CD8-positive, alpha-beta memory T cell (primary cell): Measurements from ENCODE around the gene ANKRD33B. TPM values are rescaled to one million over a fixed set of nuclear protein-coding genes. Genes with fewer than 3 reads are reported as not detected.
A peak's percentile ranks its signal among the peaks of the same experiment; 100 is the strongest.

Experiments
- CTCF ChIA-PET: fragments of 350-600 bp; sonication (Branson Sonifier 250); formaldehyde crosslinking; loops from one replicate; lab custom pipeline; 2021; ENCODE audit warnings: antibody characterized with exemption; lab: Charles Lee
- POLR2A ChIA-PET: fragments of 350-600 bp; sonication (Branson Sonifier 250); formaldehyde crosslinking; loops from one replicate; lab custom pipeline; 2021; ENCODE audit warnings: antibody characterized with exemption; lab: Charles Lee
- DNase-seq, 5 donors: peaks; one replicate each; pipeline versions ENCODE4 v3.0.0 to v3.0.0-alpha.2; 2020 to 2022; ENCODE audit warnings: mixed read lengths in 1 of 5
- H3K27ac ChIP-seq: one replicate; pipeline ENCODE4 v1.7.0; 2013; ENCODE audit warnings: low read depth, mild to moderate bottlenecking, low read length, moderate library complexity
- H3K27me3 ChIP-seq: 2 replicates; pipeline ENCODE4 v1.7.0; 2013; ENCODE audit warnings: low read length, mild to moderate bottlenecking; ENCODE audit not compliant: insufficient read depth, poor library complexity, severe bottlenecking
- H3K36me3 ChIP-seq: 2 replicates; pipeline ENCODE4 v1.7.0; 2013; ENCODE audit warnings: mild to moderate bottlenecking, low read length, moderate library complexity; ENCODE audit not compliant: insufficient read depth
- H3K4me1 ChIP-seq: 2 replicates; pipeline ENCODE4 v1.7.0; 2013; ENCODE audit warnings: mild to moderate bottlenecking, low read length, moderate library complexity; ENCODE audit not compliant: insufficient read depth
- H3K4me3 ChIP-seq: 2 replicates; pipeline ENCODE4 v1.7.0; 2013; ENCODE audit warnings: mild to moderate bottlenecking, low read length
- H3K9me3 ChIP-seq: 2 replicates; pipeline ENCODE4 v1.7.0; 2013; ENCODE audit warnings: mild to moderate bottlenecking, low read length
- H3K27ac Mint-ChIP-seq, 8 donors: one replicate each; pipeline ENCODE4 v1.8.0; 2020 to 2021; ENCODE audit warnings: mixed read lengths in 8 of 8, mild to moderate bottlenecking in 6 of 8, inconsistent platforms in 3 of 8, moderate library complexity in 3 of 8
- H3K27me3 Mint-ChIP-seq, 2 donors: one replicate each; pipeline ENCODE4 v1.8.0; 2020 to 2021; ENCODE audit warnings: mixed read lengths in 2 of 2, mild to moderate bottlenecking in 1 of 2, moderate library complexity in 1 of 2
- H3K36me3 Mint-ChIP-seq, 3 donors: one replicate each; pipeline ENCODE4 v1.8.0; 2020 to 2021; ENCODE audit warnings: mixed read lengths in 3 of 3, inconsistent platforms in 1 of 3, mild to moderate bottlenecking in 1 of 3
- H3K4me1 Mint-ChIP-seq, 3 donors: one replicate each; pipeline ENCODE4 v1.8.0; 2020 to 2021; ENCODE audit warnings: mixed read lengths in 3 of 3, inconsistent platforms in 1 of 3, mild to moderate bottlenecking in 1 of 3
- H3K4me3 Mint-ChIP-seq, 7 donors: one replicate each; pipeline ENCODE4 v1.8.0; 2020 to 2021; ENCODE audit warnings: mixed read lengths in 7 of 7, mild to moderate bottlenecking in 6 of 7, moderate library complexity in 4 of 7, inconsistent platforms in 2 of 7
- H3K9me3 Mint-ChIP-seq, 5 donors: one replicate each; pipeline ENCODE4 v1.8.0; 2020 to 2022; ENCODE audit warnings: mixed read lengths in 5 of 5, mild to moderate bottlenecking in 3 of 5, moderate library complexity in 2 of 5, inconsistent platforms in 1 of 5
- polyA plus RNA-seq: library from polyadenylated mRNA; unstranded; fragments of 300-500 nt; fragmentation: Illumina TruSeq; gene quantifications from one replicate; pipeline ENCODE4 v1.2.3, GENCODE V29; 2021
- total RNA-seq, 2 experiments: library from RNA; stranded (reverse); gene quantifications; one replicate each; pipeline ENCODE4 v1.2.3, GENCODE V29; 2021

Gene ANKRD33B
- total and polyA plus RNA-seq, 3 experiments from 2014 or later, result 0.06 to 32.7 (median 29.6) TPM

GRCh38 chr5:10624206-10624605, 60.3 kb downstream of the ANKRD33B start:
- H3K27ac ChIP-seq, result no peak overlapping the region
- H3K4me1 Mint-ChIP-seq, result peaks cover 8 to 12% (median 12%) of the 10 kb centered on the region in 3 donors
- no peak overlapping the region for H3K4me3 ChIP-seq
- H3K4me1 ChIP-seq, result peaks cover 8% of the 10 kb centered on the region
- peaks cover under 1% of the 10 kb centered on the region in 2 donors for H3K27me3 Mint-ChIP-seq
- no peak overlapping the region for H3K4me3 Mint-ChIP-seq
- H3K9me3 Mint-ChIP-seq, result no peaks in the 10 kb centered on the region
- POLR2A ChIA-PET, result no interaction called here
- no peak overlapping the region for H3K27ac Mint-ChIP-seq
- no peaks in the 10 kb centered on the region for H3K27me3 ChIP-seq
- H3K9me3 ChIP-seq, result no peaks in the 10 kb centered on the region
- H3K36me3 Mint-ChIP-seq, result peaks cover 0 to 3% (median 2%) of the 10 kb centered on the region in 3 donors
- DNase-seq, result no peak
- CTCF ChIA-PET, result interaction anchor here (2.2 kb wide), 1 partner anchor 340 kb away, joined by 6 read pairs; no protein-coding TSS in a partner anchor
- no peaks in the 10 kb centered on the region for H3K36me3 ChIP-seq

- Histone ChIP-seq H3K36me3 (no peaks in the 10 kb centered on the region), H3K27me3 (no peaks in the 10 kb centered on the region), H3K9me3 (no peaks in the 10 kb centered on the region), H3K27ac (no peak overlapping the region), H3K4me1 (peaks cover 8% of the 10 kb centered on the region), H3K4me3 (no peak overlapping the region)
- CTCF ChIA-PET, result interaction anchor here (2.2 kb wide), 1 partner anchor 341 kb away, joined by 6 read pairs; no protein-coding TSS in a partner anchor
- Mint-ChIP-seq H3K36me3 (peaks cover 0 to 3% (median 2%) of the 10 kb centered on the region in 3 donors), H3K27ac (peak overlapping the region in 1 of 8 donors; percentile 29), H3K27me3 (peaks cover 3 to 4% of the 10 kb centered on the region in 2 donors), H3K4me3 (no peak overlapping the region), H3K9me3 (no peaks in the 10 kb centered on the region), H3K4me1 (peaks cover 8 to 12% (median 12%) of the 10 kb centered on the region in 3 donors)
- POLR2A ChIA-PET, result no interaction called here
- DNase-seq, result no peak
Measured at GRCh38 chr5:10624679-10625078, 60.8 kb downstream of the ANKRD33B start.

- ChIA-PET CTCF (interaction anchor here (2.2 to 4.8 kb wide), 3 partner anchors 173 to 342 kb away, joined by 6 to 101 read pairs (median 32); no protein-coding TSS in a partner anchor), POLR2A (no interaction called here)
- H3K27me3 ChIP-seq, result no peaks in the 10 kb centered on the region
- Mint-ChIP-seq H3K27me3 (peaks cover 3 to 4% of the 10 kb centered on the region in 2 donors), H3K4me3 (peak overlapping the region in 1 of 7 donors; percentile 77), H3K36me3 (peaks cover 0 to 2% (median 0%) of the 10 kb centered on the region in 3 donors), H3K4me1 (peaks cover 10 to 14% (median 12%) of the 10 kb centered on the region in 3 donors), H3K9me3 (no peaks in the 10 kb centered on the region), H3K27ac (no peak overlapping the region)
- H3K36me3 ChIP-seq, result no peaks in the 10 kb centered on the region
- peaks cover 8% of the 10 kb centered on the region for H3K4me1 ChIP-seq
- no peak overlapping the region for H3K27ac ChIP-seq
- DNase-seq, result no peak
- H3K4me3 ChIP-seq, result no peak overlapping the region
- no peaks in the 10 kb centered on the region for H3K9me3 ChIP-seq
Measured at GRCh38 chr5:10625700-10626472, 62.0 kb downstream of the ANKRD33B start.

- Histone ChIP-seq H3K4me3 (no peak overlapping the region), H3K27ac (no peak overlapping the region), H3K27me3 (no peaks in the 10 kb centered on the region), H3K36me3 (no peaks in the 10 kb centered on the region), H3K4me1 (peaks cover 8% of the 10 kb centered on the region), H3K9me3 (no peaks in the 10 kb centered on the region)
- POLR2A ChIA-PET, result interaction anchor here (1.0 kb wide), 1 partner anchor 273 kb away, joined by 3 read pairs; the partner anchor contains the start of gene MARCHF6
- Mint-ChIP-seq H3K27ac (no peak overlapping the region), H3K27me3 (peaks cover 4% of the 10 kb centered on the region in 2 donors), H3K36me3 (no peaks in the 10 kb centered on the region), H3K4me1 (peaks cover 16 to 21% (median 18%) of the 10 kb centered on the region in 3 donors), H3K4me3 (peak overlapping the region in 4 of 7 donors; percentile 15 to 85 (median 78)), H3K9me3 (no peaks in the 10 kb centered on the region)
- DNase-seq, result no peak
- CTCF ChIA-PET, result interaction anchor here (0.5 to 4.8 kb wide), 17 partner anchors 24 to 377 kb away, joined by 3 to 101 read pairs (median 4); partner anchors contain the start of genes ANKRD33B, ATPSCKMT, CCT5 and MARCHF6
Measured at GRCh38 chr5:10626473-10627013, 62.7 kb downstream of the ANKRD33B start.

GRCh38 chr5:10627160-10627701, 63.4 kb downstream of the ANKRD33B start:
- Mint-ChIP-seq H3K27me3 (peaks cover 4 to 8% of the 10 kb centered on the region in 2 donors), H3K9me3 (no peaks in the 10 kb centered on the region), H3K36me3 (no peaks in the 10 kb centered on the region), H3K27ac (peak overlapping the region in 5 of 8 donors; percentile 9 to 89 (median 72)), H3K4me3 (peak overlapping the region; percentile 29 to 91 (median 85)), H3K4me1 (peaks cover 23 to 28% (median 25%) of the 10 kb centered on the region in 3 donors)
- H3K4me1 ChIP-seq, result peaks cover 15% of the 10 kb centered on the region
- no peak overlapping the region for H3K27ac ChIP-seq
- no peaks in the 10 kb centered on the region for H3K36me3 ChIP-seq
- CTCF ChIA-PET, result interaction anchor here (0.5 to 4.8 kb wide), 32 partner anchors 9 to 378 kb away, joined by 3 to 101 read pairs (median 4); partner anchors contain the start of genes ANKRD33B, ATPSCKMT, CCT5 and MARCHF6
- H3K27me3 ChIP-seq, result no peaks in the 10 kb centered on the region
- H3K4me3 ChIP-seq, result peak overlapping the region; percentile 85
- no peaks in the 10 kb centered on the region for H3K9me3 ChIP-seq
- POLR2A ChIA-PET, result interaction anchor here (1.0 kb wide), 1 partner anchor 274 kb away, joined by 3 read pairs; the partner anchor contains the start of gene MARCHF6
- no peak for DNase-seq

GRCh38 chr5:10628601-10629000, 64.7 kb downstream of the ANKRD33B start:
- Histone ChIP-seq H3K4me1 (peaks cover 20% of the 10 kb centered on the region), H3K27ac (no peak overlapping the region), H3K27me3 (no peaks in the 10 kb centered on the region), H3K4me3 (no peak overlapping the region), H3K9me3 (no peaks in the 10 kb centered on the region), H3K36me3 (no peaks in the 10 kb centered on the region)
- Mint-ChIP-seq H3K27ac (peak overlapping the region in 2 of 8 donors; percentile 0 to 20), H3K27me3 (peaks cover 4 to 8% of the 10 kb centered on the region in 2 donors), H3K36me3 (no peaks in the 10 kb centered on the region), H3K4me1 (peaks cover 31 to 36% (median 33%) of the 10 kb centered on the region in 3 donors), H3K4me3 (no peak overlapping the region), H3K9me3 (no peaks in the 10 kb centered on the region)
- ChIA-PET POLR2A (no interaction called here), CTCF (interaction anchor here (1.0 to 4.8 kb wide), 14 partner anchors 8 to 379 kb away, joined by 3 to 101 read pairs (median 6); partner anchors contain the start of genes ATPSCKMT and CCT5)
- DNase-seq, result no peak

GRCh38 chr5:10629682-10630081, 65.8 kb downstream of the ANKRD33B start:
- peaks cover 30% of the 10 kb centered on the region for H3K4me1 ChIP-seq
- Mint-ChIP-seq H3K27ac (peak overlapping the region in 1 of 8 donors; percentile 75), H3K27me3 (peaks cover 4 to 8% of the 10 kb centered on the region in 2 donors), H3K36me3 (no peaks in the 10 kb centered on the region), H3K9me3 (no peaks in the 10 kb centered on the region), H3K4me3 (peak overlapping the region in 1 of 7 donors; percentile 48), H3K4me1 (peaks cover 39 to 47% (median 44%) of the 10 kb centered on the region in 3 donors)
- H3K27me3 ChIP-seq, result no peaks in the 10 kb centered on the region
- no peak for DNase-seq
- ChIA-PET POLR2A (no interaction called here), CTCF (interaction anchor here (4.8 kb wide), 1 partner anchor 345 kb away, joined by 101 read pairs; no protein-coding TSS in a partner anchor)
- H3K9me3 ChIP-seq, result no peaks in the 10 kb centered on the region
- H3K36me3 ChIP-seq, result no peaks in the 10 kb centered on the region
- H3K4me3 ChIP-seq, result no peak overlapping the region
- no peak overlapping the region for H3K27ac ChIP-seq
